ENCODE results near the gene SERPINA4. TPM values are rescaled to one million over a fixed set of nuclear protein-coding genes. Genes with fewer than 3 reads are reported as not detected.

The SERPINA4 gene
- total and polyA plus RNA-seq, 2 of the 8 experiments (the other 6 are each of a cell fraction or from before 2014, with no cell fraction given), result not detected

DNA sequence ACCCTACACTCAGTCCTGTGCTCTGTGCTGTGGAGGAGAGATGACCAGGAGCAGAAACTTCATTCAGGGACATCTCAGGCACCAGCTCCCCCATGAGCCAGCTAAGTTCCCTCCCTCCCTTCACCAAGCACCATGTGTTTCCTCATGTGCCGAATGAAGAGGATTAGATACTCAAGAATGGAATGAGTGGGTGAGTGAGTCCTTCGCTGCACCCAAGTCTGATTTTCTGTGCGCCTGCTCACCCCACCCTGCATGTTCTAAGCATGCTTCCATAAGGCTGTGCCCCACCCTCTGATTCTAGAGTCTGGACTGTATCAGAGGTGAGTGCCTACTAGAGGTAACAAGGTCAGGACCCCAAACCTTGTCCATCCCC lies 32.1 kb downstream of the SERPINA4 start:
- ChIA-PET CTCF (ENCODE audit: partially characterized antibody) (no interaction called here), POLR2A (ENCODE audit: partially characterized antibody) (no interaction called here)
- Histone ChIP-seq H2BK120ac (replicated peaks; ENCODE audit: low read depth, low read length) (no peak overlapping the region), H3K79me2 (ENCODE audit: control insufficient read depth in 1 of 2, insufficient read depth in 2 of 2, low read length in 2 of 2) (no peaks in the 10 kb centered on the region), H2AFZ (ENCODE audit: low read length) (no peak overlapping the region), H3K27ac (ENCODE audit: low read depth, low read length) (no peak overlapping the region), H2AK5ac (ENCODE audit: low read depth, low read length) (no peak overlapping the region), H3K14ac (ENCODE audit: insufficient read length) (no peak overlapping the region), H2BK5ac (ENCODE audit: low read depth, low read length) (no peak overlapping the region), H3K4ac (replicated peaks; ENCODE audit: insufficient read length, low read depth, low read length) (no peak overlapping the region), H4K20me1 (replicated peaks in 1 of 2; ENCODE audit: control insufficient read depth in 1 of 2, insufficient read depth in 2 of 2, low read length in 2 of 2) (no peaks in the 10 kb centered on the region), H3K4me2 (ENCODE audit: insufficient read depth in 1 of 2, low read depth in 2 of 2, low read length in 2 of 2) (no peak overlapping the region), H4K91ac (replicated peaks; ENCODE audit: insufficient read length, low read length) (no peak overlapping the region), H3K23me2 (ENCODE audit: low read depth, low read length) (peaks cover 5% of the 10 kb centered on the region; the same call in 1 of the 2 replicates), H3K79me1 (ENCODE audit: low read depth, low read length) (no peaks in the 10 kb centered on the region), H2BK20ac (ENCODE audit: low read length) (no peak overlapping the region), H3K4me3 (ENCODE audit: extremely low read depth in 1 of 4, insufficient read depth in 2 of 4, low read depth in 3 of 4, low read length in 4 of 4) (no peak overlapping the region), H3K36me3 (ENCODE audit: control insufficient read depth in 2 of 4, insufficient read depth in 4 of 4, low read length in 3 of 4) (no peaks in the 10 kb centered on the region), H3K9ac (replicated peaks in 1 of 4; ENCODE audit: extremely low read depth in 1 of 4, low read depth in 3 of 4, low read length in 3 of 4) (no peak overlapping the region), H3K18ac (ENCODE audit: extremely low read depth, low read length) (no peak overlapping the region), H3K4me1 (replicated peaks in 1 of 4; ENCODE audit: control insufficient read depth in 3 of 4, insufficient read depth in 4 of 4, low read length in 3 of 4) (no peaks in the 10 kb centered on the region), H3K23ac (ENCODE audit: insufficient read length) (no peak overlapping the region), H3K27me3 (replicated peaks in 1 of 4; ENCODE audit: control insufficient read depth in 3 of 4, extremely low read depth in 1 of 4, insufficient read depth in 3 of 4, low read length in 3 of 4) (no peaks in the 10 kb centered on the region; a peak in 1 of 7 replicates), H3K56ac (replicated peaks; ENCODE audit: insufficient read length, low read depth, low read length) (no peak overlapping the region), H2BK15ac (ENCODE audit: low read length) (no peak overlapping the region), H3K9me3 (ENCODE audit: insufficient read depth in 2 of 2, low read depth in 1 of 2, low read length in 1 of 2) (no peaks in the 10 kb centered on the region), H4K5ac (ENCODE audit: insufficient read length, low read depth, low read length) (no peak overlapping the region), H4K8ac (ENCODE audit: extremely low read depth, insufficient read depth, low read length) (no peak overlapping the region), H2BK12ac (ENCODE audit: low read depth, low read length) (no peak overlapping the region)
- DNase-seq (ENCODE audit: low read depth in 1 of 2, low spot score in 2 of 2), result no peak
- TF ChIP-seq FOSL1 (IDR thresholded peaks at IDR 0.05; ENCODE audit: insufficient read depth, low read depth, low read length) (no peak), HDAC2 (IDR thresholded peaks at IDR 0.05; ENCODE audit: borderline replicate concordance in 1 of 2, low read depth in 2 of 2, low read length in 2 of 2) (no peak), ZNF274 (IDR thresholded peaks at IDR 0.05; ENCODE audit: borderline replicate concordance, extremely low read depth, low read length) (no peak), CHD1 (IDR thresholded peaks at IDR 0.05; ENCODE audit: low read depth, low read length) (no peak), PHF8 (conservative IDR thresholded peaks at IDR 0.05; ENCODE audit: low read depth, low read length) (no peak), KDM5A (IDR thresholded peaks at IDR 0.05; ENCODE audit: low read length) (no peak), ASH2L (IDR thresholded peaks at IDR 0.05; ENCODE audit: low read length) (no peak), TAF7 (optimal IDR thresholded peaks at IDR 0.05; ENCODE audit: borderline replicate concordance, low read depth, low read length) (no peak), EP300 (IDR thresholded peaks at IDR 0.05; ENCODE audit: borderline replicate concordance in 1 of 2, low read depth in 2 of 2, low read length in 2 of 2) (no peak), TCF12 (IDR thresholded peaks at IDR 0.05; ENCODE audit: low read depth, low read length) (no peak), YY1 (IDR thresholded peaks at IDR 0.05; ENCODE audit: low read depth, low read length) (no peak), CBX8 (IDR thresholded peaks at IDR 0.05; ENCODE audit: borderline replicate concordance, low read depth, low read length) (no peak)
- 67% methylated on average over 3 of the region's 3 CpGs; no CpG with 5 or more reads in 1 of the 2 experiments for WGBS, 2 experiments (ENCODE audit: extremely low coverage in 1 of 2, insufficient coverage in 1 of 2, insufficient read length in 1 of 2, insufficient replicate concordance in 2 of 2, low coverage in 1 of 2, low lambda C conversion rate in 2 of 2, missing lambda C conversion rate in 1 of 2)
- FAIRE-seq, result no peak

Data from H1 (cell line).